ENCODE results near the gene CABLES2.

GRCh38 chr20:62444286-62444685 lies 37.2 kb upstream of the CABLES2 start:
- TF ChIP-seq POLR2A (IDR thresholded peaks at IDR 0.05; ENCODE audit: low read length) (no peak), USF2 (IDR thresholded peaks at IDR 0.05) (no peak), EP300 (IDR thresholded peaks at IDR 0.05) (no peak), CTCF (IDR thresholded peaks at IDR 0.05) (no peak), CHD2 (IDR thresholded peaks at IDR 0.05; ENCODE audit: low read length, partially characterized antibody) (no peak), PBX3 (IDR thresholded peaks at IDR 0.05) (no peak), RFX5 (IDR thresholded peaks at IDR 0.05) (no peak), EHMT2 (IDR thresholded peaks at IDR 0.05; ENCODE audit: low read depth) (no peak), RARB (CRISPR knock-in tag; IDR thresholded peaks at IDR 0.05) (no peak), RAD21 (conservative IDR thresholded peaks at IDR 0.05 in 1 of 2, IDR thresholded peaks at IDR 0.05 in 1 of 2) (no peak), SMC3 (IDR thresholded peaks at IDR 0.05) (no peak)
